ENCODE measurements around the gene TECPR2. TPM values are rescaled to one million over a fixed set of nuclear protein-coding genes. Genes with fewer than 3 reads are reported as not detected.
"Not testable (repeated sequence)": the region's sequence is repeated elsewhere in the genome, so short reads cannot be mapped to it uniquely, and the experiment has no call there.

TECPR2 gene
- 6.1 and 8.9 TPM in 2 replicates for total RNA-seq

GRCh38 chr14:102362545-102363181 is at the start of gene TECPR2, which contains the start of gene CINP:
Gene TECPR2, plus strand, starts transcription at chr14:102362941. Its CDS starts 13,781 bp downstream, at chr14:102376722.
Gene CINP, minus strand, starts transcription at chr14:102362890. Its CDS starts 39 bp downstream, at chr14:102362851.
- DNase-seq (ENCODE audit: low read depth in 2 of 2): peak; percentile 96 to 97

GRCh38 chr14:102314242-102315011 is 48.3 kb upstream of the TECPR2 start:
- peak; percentile 83 to 84 for DNase-seq (ENCODE audit: low read depth in 2 of 2)

GRCh38 chr14:102315121-102315520 is 47.6 kb upstream of the TECPR2 start:
- DNase-seq (ENCODE audit: low read depth in 2 of 2): no peak

GRCh38 chr14:102316338-102316742 is 46.4 kb upstream of the TECPR2 start:
- peak; percentile 58 to 75 for DNase-seq (ENCODE audit: low read depth in 2 of 2)

- peak; percentile 93 for DNase-seq (ENCODE audit: low read depth in 2 of 2)
These were observed 45.8 kb upstream of the TECPR2 start for GRCh38 chr14:102316743-102317563.

- peak; percentile 35 to 58 for DNase-seq (ENCODE audit: low read depth in 2 of 2)
These were observed 45.0 kb upstream of the TECPR2 start for GRCh38 chr14:102317564-102318248.

- DNase-seq (ENCODE audit: low read depth in 2 of 2): no peak
These were observed 43.9 kb upstream of the TECPR2 start for GRCh38 chr14:102318781-102319276.

- peak; percentile 88 to 90 for DNase-seq (ENCODE audit: low read depth in 2 of 2)
These were observed 43.2 kb upstream of the TECPR2 start, which contains the start of gene ZNF839 for GRCh38 chr14:102319351-102320032. Gene ZNF839, plus strand, starts transcription at chr14:102319746. Its CDS starts 20 bp downstream, at chr14:102319766.

GRCh38 chr14:102320033-102320660 is 42.6 kb upstream of the TECPR2 start:
- peak; percentile 44 to 59 for DNase-seq (ENCODE audit: low read depth in 2 of 2)

- no peak for DNase-seq (ENCODE audit: low read depth in 2 of 2)
These were observed 41.9 kb upstream of the TECPR2 start for GRCh38 chr14:102320671-102321455.

- DNase-seq (ENCODE audit: low read depth in 2 of 2): no peak
These were observed 41.0 kb upstream of the TECPR2 start for GRCh38 chr14:102321456-102322422.

- peak; percentile 75 to 78 for DNase-seq (ENCODE audit: low read depth in 2 of 2)
These were observed 39.6 kb upstream of the TECPR2 start for GRCh38 chr14:102323102-102323501.

- no peak for DNase-seq (ENCODE audit: low read depth in 2 of 2)
These were observed 36.9 kb upstream of the TECPR2 start for GRCh38 chr14:102325791-102326345.

GRCh38 chr14:102326583-102326982 is 36.2 kb upstream of the TECPR2 start:
- DNase-seq (ENCODE audit: low read depth in 2 of 2): no peak

- DNase-seq (ENCODE audit: low read depth in 2 of 2): not testable (repeated sequence)
These were observed 33.4 kb upstream of the TECPR2 start for GRCh38 chr14:102329381-102329780.

GRCh38 chr14:102330806-102331205 is 31.9 kb upstream of the TECPR2 start:
- DNase-seq (ENCODE audit: low read depth in 2 of 2): no peak

- no peak for DNase-seq (ENCODE audit: low read depth in 2 of 2)
These were observed 29.4 kb upstream of the TECPR2 start for GRCh38 chr14:102333390-102333789.
